ENCODE data around the gene GRIN3A.
A peak's percentile ranks its signal among the peaks of the same experiment; 100 is the strongest.
"Not testable (repeated sequence)": the region's sequence is repeated elsewhere in the genome, so short reads cannot be mapped to it uniquely, and the experiment has no call there.

Gene GRIN3A

DNA sequence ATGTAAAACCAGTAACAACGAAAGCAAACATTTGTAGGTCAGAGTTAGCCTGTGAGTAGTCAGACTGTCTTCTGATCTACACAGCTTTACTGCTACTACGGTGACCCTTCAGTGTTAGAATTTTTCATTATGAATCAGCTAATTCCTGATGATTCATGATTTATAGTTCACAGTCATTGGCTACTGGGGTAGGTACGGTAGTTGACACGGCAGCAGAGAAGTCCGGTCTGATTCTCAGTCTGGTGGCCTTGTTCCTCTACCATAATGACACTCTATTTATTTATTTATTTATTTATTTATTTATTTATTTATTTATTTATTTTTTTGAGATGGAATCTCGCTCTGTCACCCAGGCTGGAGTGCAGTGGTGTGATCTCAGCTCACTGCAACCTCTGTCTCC lies 148.4 kb downstream of the GRIN3A start:
- Mint-ChIP-seq H3K4me1 (ENCODE audit: low read depth) (peaks cover 18% of the 10 kb centered on the region), H3K9me3 (peaks cover 10% of the 10 kb centered on the region)
- H3K4me3 Mint-ChIP-seq; H3K27me3 Mint-ChIP-seq (ENCODE audit: low read depth); H3K27ac Mint-ChIP-seq; H3K36me3 Mint-ChIP-seq (ENCODE audit: low read depth): not testable (repeated sequence)

DNA sequence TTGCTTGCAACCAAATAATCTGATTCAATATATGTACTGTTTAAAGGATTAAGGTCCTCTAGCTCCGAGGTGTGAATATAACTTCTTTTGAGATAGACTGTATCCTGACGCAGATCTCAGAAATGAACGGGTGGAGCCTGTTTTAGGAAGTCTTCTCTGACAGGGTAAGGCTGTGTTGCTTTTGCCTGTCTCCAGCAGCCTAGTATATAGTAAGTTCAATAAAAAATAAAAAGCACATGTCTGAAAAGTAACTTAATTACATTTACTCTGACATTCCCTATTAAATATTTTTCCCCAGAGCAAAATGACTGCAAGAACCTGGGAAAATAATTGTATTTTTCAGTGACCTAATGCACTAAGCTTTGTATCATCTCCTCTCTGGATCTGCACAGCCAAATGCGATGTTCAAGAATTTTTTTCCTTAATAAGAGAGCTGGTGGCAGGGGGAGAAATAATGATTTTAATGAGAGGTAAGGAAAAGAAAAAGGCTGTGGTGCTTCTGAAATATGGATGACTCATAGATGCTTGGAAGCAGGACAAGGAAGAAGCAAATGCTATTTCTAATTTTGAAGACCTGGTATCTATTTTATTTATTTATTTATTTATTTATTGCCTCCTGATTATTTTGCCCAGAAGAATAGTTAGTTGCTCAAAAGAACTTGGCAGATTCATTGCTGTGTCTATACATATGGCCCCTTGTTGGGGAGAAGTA lies 151.0 kb downstream of the GRIN3A start:
- Mint-ChIP-seq H3K9me3 (peaks cover 10% of the 10 kb centered on the region), H3K36me3 (ENCODE audit: low read depth) (peaks cover 7% of the 10 kb centered on the region), H3K4me3 (no peak overlapping the region), H3K27ac (no peak overlapping the region), H3K4me1 (ENCODE audit: low read depth) (peaks cover 18% of the 10 kb centered on the region), H3K27me3 (ENCODE audit: low read depth) (no peaks in the 10 kb centered on the region)

DNA sequence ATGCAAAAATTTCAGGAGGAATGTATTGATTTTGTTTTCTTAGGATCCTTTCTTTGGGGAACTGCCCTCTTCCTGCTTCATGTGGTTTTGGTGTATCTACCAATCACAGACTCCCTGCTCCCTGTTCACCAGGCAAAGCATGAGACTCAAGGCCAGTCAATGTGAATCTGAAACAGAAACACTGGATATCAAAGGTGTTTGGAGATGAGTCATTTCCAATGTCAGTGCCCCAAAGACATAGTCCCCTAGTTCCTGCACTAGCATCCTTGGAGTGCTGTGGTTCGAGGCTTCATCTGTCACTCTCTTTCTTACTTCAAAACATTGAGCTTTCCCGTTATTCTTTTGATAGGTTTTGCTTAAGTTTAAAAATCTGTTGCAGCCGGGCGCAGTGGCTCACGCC lies 151.8 kb downstream of the GRIN3A start:
- Mint-ChIP-seq H3K9me3 (peaks cover 10% of the 10 kb centered on the region), H3K36me3 (ENCODE audit: low read depth) (peaks cover 7% of the 10 kb centered on the region), H3K27ac (no peak overlapping the region), H3K27me3 (ENCODE audit: low read depth) (no peaks in the 10 kb centered on the region), H3K4me3 (no peak overlapping the region), H3K4me1 (ENCODE audit: low read depth) (peaks cover 18% of the 10 kb centered on the region)

DNA sequence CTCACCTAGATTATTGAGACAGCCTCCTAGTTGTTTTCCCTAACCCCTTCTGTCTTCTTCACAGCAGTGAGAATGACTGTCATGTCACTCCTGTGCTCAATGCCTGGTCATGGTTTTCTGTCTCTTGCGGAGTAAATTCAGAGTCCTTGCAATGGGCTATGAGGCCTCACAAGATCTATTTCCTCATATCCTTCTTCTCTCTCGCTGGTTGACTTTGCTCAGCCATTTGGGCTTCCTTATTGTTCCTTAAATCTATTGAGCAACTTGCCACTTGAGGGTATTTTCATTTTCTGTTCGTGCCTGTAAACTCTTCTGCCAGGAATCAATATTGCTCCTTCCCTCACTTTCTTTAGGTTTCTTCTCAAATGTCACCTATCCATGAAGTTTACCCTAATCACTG lies 152.7 kb downstream of the GRIN3A start:
- Mint-ChIP-seq H3K9me3 (peaks cover 10% of the 10 kb centered on the region), H3K27ac (no peak overlapping the region), H3K27me3 (ENCODE audit: low read depth) (no peaks in the 10 kb centered on the region), H3K36me3 (ENCODE audit: low read depth) (peaks cover 7% of the 10 kb centered on the region), H3K4me1 (ENCODE audit: low read depth) (peaks cover 18% of the 10 kb centered on the region), H3K4me3 (no peak overlapping the region)

DNA sequence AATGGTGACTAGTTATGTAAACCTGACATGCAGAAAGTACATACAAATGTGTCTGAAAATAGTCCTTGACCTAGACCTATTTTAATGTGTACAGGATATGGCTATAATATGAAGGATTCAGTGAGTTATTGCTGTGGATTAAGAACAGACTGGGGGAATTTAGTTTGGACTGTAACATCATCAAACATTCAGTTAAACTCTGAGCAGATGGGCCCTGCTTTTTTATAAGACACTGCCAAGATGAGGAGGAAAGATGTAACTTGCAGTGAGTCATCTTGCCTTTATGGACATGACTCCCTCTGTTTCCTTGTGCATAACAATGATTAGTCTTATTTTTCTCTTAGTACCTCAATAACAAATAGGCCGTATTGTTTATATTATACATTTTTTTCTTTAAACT lies 155.9 kb downstream of the GRIN3A start:
- Mint-ChIP-seq H3K36me3 (ENCODE audit: low read depth) (peaks cover 7% of the 10 kb centered on the region), H3K27me3 (ENCODE audit: low read depth) (no peaks in the 10 kb centered on the region), H3K4me1 (ENCODE audit: low read depth) (peaks cover 16% of the 10 kb centered on the region), H3K27ac (no peak overlapping the region), H3K9me3 (peaks cover 10% of the 10 kb centered on the region), H3K4me3 (no peak overlapping the region)

- no peaks in the 10 kb centered on the region for H3K36me3 Mint-ChIP-seq (ENCODE audit: low read depth)
- H3K27ac Mint-ChIP-seq: no peak overlapping the region
- no peaks in the 10 kb centered on the region for H3K9me3 Mint-ChIP-seq
- no peaks in the 10 kb centered on the region for H3K27me3 Mint-ChIP-seq (ENCODE audit: low read depth)
- no peaks in the 10 kb centered on the region for H3K4me1 Mint-ChIP-seq (ENCODE audit: low read depth)
- no peak overlapping the region for H3K4me3 Mint-ChIP-seq
Observed at GRCh38 chr9:101579711-101580545, 158.5 kb downstream of the GRIN3A start.

- Mint-ChIP-seq H3K4me1 (ENCODE audit: low read depth) (peaks cover 2% of the 10 kb centered on the region), H3K9me3 (no peaks in the 10 kb centered on the region), H3K36me3 (ENCODE audit: low read depth) (peaks cover 2% of the 10 kb centered on the region), H3K27me3 (ENCODE audit: low read depth) (no peaks in the 10 kb centered on the region), H3K27ac (no peak overlapping the region), H3K4me3 (no peak overlapping the region)
Observed at GRCh38 chr9:101578378-101578777, 160.1 kb downstream of the GRIN3A start.

DNA sequence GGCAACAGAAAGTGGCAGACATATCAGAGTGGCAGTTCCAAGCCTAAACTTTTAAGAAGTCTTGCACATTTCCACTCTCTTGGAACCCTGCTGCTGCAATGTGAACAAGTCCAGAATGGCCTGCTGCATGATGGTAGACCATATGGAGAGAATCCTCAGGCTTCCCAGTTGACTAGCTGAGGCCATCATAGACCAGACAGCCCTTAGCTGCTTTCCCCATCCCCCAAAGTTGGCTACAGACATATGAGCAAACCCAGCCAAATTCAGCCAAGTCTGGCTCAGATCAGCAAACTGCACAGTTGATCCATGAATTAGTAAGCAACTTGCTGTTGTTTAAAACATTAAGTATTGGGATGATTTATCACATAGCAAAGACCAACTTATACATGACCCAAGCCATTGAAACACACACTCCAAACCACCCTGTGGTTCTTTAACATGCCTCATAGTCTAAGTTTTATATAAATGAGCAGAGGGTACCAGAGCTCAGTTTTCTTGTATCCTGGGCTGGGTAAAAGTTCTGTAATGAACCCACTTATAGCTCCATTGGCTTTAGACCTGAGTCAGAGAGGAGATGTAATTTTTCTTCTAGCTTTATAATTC lies 163.6 kb downstream of the GRIN3A start:
- Mint-ChIP-seq H3K27ac (no peak overlapping the region), H3K4me3 (no peak overlapping the region), H3K4me1 (ENCODE audit: low read depth) (peaks cover 16% of the 10 kb centered on the region), H3K27me3 (ENCODE audit: low read depth) (no peaks in the 10 kb centered on the region), H3K36me3 (ENCODE audit: low read depth) (peaks cover 2% of the 10 kb centered on the region), H3K9me3 (no peaks in the 10 kb centered on the region)

DNA sequence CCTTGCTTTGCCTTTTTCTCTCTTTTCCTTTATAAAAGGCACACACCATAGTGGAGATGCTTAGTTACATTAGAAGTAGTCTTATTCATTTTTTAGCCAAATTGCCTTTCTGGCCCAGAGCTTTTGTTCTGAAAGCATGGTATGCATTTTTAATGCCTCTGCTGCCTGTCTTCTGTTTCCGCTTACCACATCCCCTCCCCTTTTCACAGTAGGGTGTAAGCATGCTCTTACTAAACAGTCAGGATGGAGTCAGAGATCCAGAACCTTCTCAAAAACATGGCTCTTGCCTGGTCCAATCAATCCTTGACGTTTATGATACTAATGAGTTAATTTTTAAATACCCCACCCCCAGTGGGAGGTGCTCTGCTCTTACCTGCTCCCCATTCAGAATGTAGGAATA lies 166.1 kb downstream of the GRIN3A start:
- Mint-ChIP-seq H3K4me1 (ENCODE audit: low read depth) (peaks cover 16% of the 10 kb centered on the region), H3K27me3 (ENCODE audit: low read depth) (no peaks in the 10 kb centered on the region), H3K36me3 (ENCODE audit: low read depth) (peaks cover 6% of the 10 kb centered on the region), H3K27ac (no peak overlapping the region), H3K4me3 (no peak overlapping the region), H3K9me3 (no peaks in the 10 kb centered on the region)

DNA sequence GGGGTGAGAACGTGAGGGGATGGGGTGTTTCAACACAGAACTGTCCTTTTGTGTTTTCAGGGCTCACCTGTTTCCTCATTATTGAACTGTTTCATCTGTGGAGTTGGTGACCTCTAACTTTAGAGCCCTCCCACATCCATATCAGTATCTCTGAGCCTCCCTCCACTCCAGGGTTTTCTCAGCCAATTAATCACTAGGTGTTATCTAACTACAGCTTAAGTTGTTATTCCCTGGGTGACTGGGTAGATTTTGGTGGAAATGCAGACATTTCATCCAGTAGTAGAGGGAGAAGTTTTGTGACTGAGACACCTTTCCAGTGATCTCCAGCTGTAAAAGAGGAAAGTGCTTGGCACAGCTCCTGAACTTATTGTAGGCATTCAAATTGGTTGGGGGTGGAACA lies 167.3 kb downstream of the GRIN3A start:
- no peaks in the 10 kb centered on the region for H3K9me3 Mint-ChIP-seq
- H3K36me3 Mint-ChIP-seq (ENCODE audit: low read depth): peaks cover 8% of the 10 kb centered on the region
- H3K4me3 Mint-ChIP-seq: no peak overlapping the region
- H3K27me3 Mint-ChIP-seq (ENCODE audit: low read depth): no peaks in the 10 kb centered on the region
- peaks cover 17% of the 10 kb centered on the region for H3K4me1 Mint-ChIP-seq (ENCODE audit: low read depth)
- H3K27ac Mint-ChIP-seq: no peak overlapping the region

DNA sequence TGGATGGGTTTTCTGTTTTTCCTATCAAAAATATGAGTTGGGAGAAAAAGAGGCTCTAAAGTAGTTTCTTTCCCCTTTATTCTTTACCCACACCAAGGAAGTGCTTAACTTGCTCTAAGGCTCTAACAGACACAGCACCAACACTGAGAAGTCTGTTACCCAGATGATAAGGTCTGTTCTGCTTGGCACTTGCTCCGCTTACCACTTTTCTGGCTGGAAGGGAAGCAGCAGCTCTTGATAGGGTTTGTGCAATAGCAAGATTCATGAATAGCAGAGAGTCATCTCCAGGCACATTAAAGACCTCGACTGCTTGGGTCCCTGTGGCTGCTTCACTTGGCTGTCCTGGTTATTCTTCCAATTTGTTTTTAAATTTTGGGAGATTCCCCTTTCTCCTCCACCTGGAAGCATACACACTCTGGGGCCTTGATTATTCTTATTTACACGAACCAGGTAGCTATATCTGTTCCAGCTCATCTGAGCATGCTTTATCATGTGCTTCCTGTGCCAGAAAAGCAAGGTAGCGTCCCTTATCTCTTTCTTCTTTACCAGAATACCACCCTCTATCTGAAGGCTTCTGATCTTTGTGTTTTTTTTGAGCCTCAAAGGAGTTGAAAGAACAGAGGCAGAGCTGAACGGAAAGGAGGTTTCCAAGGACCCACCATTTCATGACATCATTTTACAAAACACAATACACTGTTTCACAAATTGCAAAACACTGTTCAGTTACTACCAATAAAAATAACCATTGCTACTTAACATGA lies 168.5 kb downstream of the GRIN3A start:
- peaks cover 17% of the 10 kb centered on the region for H3K4me1 Mint-ChIP-seq (ENCODE audit: low read depth)
- H3K27ac Mint-ChIP-seq: peak overlapping the region; percentile 41
- peaks cover 13% of the 10 kb centered on the region for H3K36me3 Mint-ChIP-seq (ENCODE audit: low read depth)
- H3K27me3 Mint-ChIP-seq (ENCODE audit: low read depth): no peaks in the 10 kb centered on the region
- H3K9me3 Mint-ChIP-seq: no peaks in the 10 kb centered on the region
- H3K4me3 Mint-ChIP-seq: no peak overlapping the region

DNA sequence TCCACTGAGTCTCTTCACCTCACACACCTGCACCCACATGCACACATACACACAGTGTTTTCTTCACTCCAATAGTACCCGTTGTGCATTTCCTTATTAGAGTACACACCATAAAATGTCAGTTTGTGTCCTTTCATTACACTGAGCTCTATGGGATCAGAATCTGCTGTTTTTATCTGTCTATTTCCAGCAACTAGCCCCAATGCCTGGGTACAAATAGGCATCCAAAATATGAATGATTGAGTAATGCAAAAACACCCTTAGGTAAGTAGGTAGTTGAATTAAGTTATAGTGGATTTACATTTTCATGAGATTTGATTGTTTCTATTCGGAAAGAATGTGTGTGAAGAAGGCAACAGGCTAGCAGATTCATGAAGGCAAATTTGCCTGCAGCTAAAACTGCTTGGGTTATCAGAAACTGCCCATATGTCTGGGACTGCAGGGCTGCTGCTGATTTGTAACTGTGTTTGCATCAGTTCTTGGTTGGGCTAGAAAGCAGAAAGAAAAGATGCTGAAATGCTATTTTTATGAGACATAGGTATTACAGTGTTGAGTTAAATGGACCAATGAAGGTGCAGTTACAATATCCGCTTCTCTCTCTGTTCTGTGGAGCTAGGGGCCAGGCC lies 170.6 kb downstream of the GRIN3A start:
- H3K4me1 Mint-ChIP-seq (ENCODE audit: low read depth): peaks cover 14% of the 10 kb centered on the region
- no peak overlapping the region for H3K4me3 Mint-ChIP-seq
- H3K27me3 Mint-ChIP-seq (ENCODE audit: low read depth): no peaks in the 10 kb centered on the region
- H3K36me3 Mint-ChIP-seq (ENCODE audit: low read depth): peaks cover 21% of the 10 kb centered on the region
- no peaks in the 10 kb centered on the region for H3K9me3 Mint-ChIP-seq
- H3K27ac Mint-ChIP-seq: no peak overlapping the region

- Mint-ChIP-seq H3K4me3 (no peak overlapping the region), H3K4me1 (ENCODE audit: low read depth) (peaks cover 10% of the 10 kb centered on the region), H3K27ac (no peak overlapping the region), H3K27me3 (ENCODE audit: low read depth) (no peaks in the 10 kb centered on the region), H3K9me3 (no peaks in the 10 kb centered on the region), H3K36me3 (ENCODE audit: low read depth) (peaks cover 28% of the 10 kb centered on the region)
Observed at GRCh38 chr9:101566904-101567724, 171.3 kb downstream of the GRIN3A start.
